DMS79 treated with DMSO at 0.1 percent for 48 hours (cell line): ENCODE data around the gene SECTM1.
"Not testable (repeated sequence)": the region's sequence is repeated elsewhere in the genome, so short reads cannot be mapped to it uniquely, and the experiment has no call there.

Experiments
- DNase-seq: peaks from one replicate; lab custom pipeline; 2025; lab: John Stamatoyannopoulos, UW

Gene SECTM1

DNA sequence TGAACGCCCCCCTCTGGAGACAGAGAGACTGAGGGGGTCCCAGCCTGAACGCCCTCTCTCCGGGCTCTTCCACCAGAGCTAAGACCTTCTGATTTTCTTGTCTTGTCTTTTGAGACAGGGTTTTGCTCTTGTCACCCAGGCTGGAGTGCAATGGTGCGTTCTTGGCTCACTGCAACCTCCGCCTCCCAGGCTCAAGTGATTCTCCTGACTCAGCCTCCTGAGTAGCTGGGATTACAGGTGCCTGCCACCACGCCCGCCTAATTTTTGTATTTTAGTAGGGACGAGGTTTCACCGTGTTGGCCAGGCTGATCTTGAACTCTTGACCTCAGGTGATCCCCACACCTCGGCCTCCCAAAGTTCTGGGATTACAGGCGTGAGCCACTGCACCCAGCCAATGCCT lies 14.4 kb upstream of the SECTM1 start:
- not testable (repeated sequence) for DNase-seq

DNA sequence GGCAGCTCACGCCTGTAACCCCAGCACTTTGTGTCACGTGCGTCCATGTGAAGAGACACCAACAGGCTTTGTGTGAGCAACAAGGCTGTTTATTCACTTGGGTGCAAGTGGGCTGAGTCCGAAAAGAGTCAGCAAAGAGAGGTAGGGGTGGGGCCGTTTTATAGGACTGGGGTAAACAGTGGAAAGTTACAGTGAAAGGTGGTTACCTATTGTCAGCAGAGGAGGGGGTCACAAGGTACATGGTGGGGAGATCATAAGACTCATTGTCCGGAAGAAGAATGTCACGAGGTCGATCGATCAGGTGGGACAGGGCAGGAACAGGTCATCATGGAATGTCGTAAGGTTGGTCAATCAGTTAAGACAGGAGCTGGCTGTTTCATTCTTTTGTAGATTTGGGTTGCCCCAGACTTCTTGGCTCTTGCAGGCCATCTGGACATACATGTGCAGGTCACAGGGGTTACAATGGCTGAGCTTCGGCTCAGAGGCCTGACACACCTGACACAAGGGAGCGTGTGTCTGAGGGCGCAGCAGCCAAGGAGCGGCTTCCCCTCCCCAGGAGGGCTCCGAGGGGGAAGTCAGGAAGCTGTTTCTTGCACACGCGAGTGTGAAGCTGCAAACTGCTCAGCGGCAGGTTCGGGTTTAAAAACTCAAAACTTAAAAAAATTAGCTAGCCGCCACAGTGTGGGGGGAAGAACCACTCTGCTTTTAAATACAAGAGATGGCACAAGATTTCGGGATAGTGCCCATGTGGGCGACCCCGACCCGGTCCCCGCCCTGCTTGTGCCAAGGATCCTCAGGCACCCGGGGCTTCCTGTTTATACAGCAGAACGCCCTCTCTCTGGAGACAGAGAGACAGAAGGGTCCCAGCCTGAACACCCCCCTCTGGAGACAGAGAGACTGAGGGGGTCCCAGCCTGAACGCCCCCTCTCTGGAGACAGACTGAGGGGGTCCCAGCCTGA lies 13.1 kb upstream of the SECTM1 start:
- no peak for DNase-seq

DNA sequence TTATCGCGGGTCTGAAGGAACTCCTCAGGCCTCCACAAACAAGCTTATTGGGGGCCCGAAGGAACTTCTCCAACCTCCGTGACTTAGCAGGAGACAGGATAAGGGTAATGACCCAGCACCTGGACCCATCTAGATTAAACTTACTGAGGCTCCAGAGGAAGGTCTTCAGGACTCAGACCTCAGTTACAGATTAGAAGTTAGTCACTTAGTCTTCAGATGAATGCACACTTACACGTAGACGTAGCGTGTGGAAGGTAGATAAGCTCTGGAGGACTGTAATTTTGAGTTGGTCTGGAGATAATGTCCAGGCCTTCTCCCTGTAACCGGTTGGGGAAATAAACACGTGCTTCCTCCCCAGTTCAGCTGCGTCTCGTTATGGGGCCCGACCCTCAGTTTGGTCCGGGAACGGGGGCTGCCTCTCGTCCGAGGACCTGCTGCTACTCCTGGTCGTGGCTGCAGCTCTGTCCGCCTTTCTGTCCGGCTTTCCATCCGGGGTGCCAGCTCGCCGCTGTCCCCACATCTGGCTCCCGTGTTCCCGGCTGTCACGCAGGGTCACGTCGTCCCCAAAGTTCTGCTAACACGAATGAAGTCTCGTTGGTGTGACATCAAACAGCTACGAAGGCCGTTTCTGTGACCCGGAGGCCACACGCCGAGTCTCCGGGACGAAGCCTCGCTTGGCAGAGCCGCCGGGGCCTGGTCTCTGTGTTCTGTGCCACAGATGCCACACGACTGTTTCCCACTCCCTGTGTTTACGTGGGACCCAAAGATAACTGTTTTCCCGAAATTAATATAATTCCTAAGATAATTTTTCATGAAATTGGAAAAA lies 11.8 kb upstream of the SECTM1 start:
- no peak for DNase-seq

DNA sequence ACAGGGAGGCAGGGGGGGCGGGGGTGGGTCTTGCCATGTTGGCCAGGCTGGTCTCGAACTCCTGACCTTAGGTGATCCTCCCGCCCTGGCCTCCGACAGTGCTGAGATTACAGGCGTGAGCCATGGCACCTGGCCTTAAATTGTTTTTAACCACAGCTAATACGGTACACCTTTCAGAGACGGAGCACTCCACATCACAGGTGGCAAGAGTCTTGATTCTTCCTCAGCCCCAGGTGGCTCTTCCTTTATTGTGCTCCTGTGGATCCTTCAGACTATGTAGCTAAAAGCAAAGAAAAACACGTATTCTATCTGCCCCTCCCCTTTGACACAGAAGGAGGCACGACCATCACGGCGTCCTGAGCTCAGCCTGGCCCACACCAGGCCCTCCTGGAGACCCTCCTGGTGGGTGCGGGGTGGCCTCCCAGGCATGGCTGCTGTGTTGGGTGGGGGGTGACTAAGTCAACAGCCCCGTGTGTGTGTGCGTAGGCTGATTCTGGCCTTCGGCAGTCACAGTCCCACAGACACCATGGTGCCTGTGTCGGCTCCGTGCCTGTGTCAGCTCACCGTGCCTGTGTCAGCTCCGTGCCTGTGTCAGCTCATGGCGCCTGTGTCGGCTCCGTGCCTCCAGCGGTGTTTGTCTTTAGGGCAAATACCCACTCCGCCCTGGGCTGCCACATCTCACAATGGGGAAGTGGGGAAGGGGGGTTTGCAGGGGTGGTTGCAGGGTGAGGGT lies 10.8 kb upstream of the SECTM1 start:
- DNase-seq, result no peak

DNA sequence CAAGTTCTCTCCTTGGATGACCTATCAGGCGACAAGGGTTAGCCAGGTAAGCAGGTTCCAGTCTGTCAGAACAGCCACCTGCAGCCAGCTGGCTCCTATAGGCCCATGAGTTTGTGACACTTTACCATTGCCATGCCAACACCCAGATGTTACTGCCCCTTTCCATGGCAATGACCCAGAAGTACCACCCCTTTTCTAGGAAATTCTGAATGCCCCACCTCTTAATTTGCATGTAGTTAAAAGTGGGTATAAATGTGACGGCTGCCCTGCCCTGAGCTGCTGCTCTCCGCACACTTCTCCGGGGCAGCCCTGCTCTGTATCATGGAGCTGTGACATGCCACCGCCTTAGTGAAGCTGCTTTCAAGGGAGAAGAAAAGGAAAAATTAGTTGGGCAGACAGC lies 10.0 kb upstream of the SECTM1 start:
- no peak for DNase-seq

DNA sequence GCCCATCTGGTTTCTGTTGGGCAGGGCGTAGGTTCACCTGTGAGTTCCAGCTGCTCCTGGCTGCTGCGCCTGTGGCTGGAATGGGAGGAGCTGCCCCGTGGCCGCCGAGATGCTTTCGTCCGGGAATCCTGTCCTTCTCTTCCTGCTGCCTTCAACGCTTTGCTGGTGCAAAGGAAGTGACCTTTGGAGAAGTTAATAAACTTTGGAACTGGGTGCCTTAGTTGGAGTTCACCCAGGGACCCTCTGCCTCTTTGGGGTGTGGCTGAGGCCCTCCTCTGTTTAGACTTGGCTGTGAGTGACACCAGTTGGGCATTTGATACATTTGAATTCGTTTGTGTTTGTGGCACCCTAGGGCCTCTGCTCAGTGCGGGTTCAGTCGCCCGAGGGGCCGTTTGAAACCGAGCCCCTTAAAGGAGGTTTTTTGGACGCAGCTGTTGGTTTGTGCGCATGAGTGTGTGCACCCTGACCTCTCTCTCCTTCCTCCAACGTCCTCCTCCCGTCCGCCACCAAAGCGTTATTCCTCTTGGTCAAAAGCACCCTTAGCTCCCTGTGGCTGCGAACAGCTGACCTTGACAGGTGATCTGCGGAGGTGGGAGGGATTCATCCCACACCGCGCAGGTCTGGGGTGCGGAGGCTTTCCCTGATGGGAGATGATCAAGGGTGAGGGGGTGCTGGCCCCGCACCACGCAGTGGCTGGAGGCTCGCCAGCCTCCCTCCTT lies 9.0 kb upstream of the SECTM1 start:
- DNase-seq, result no peak

DNA sequence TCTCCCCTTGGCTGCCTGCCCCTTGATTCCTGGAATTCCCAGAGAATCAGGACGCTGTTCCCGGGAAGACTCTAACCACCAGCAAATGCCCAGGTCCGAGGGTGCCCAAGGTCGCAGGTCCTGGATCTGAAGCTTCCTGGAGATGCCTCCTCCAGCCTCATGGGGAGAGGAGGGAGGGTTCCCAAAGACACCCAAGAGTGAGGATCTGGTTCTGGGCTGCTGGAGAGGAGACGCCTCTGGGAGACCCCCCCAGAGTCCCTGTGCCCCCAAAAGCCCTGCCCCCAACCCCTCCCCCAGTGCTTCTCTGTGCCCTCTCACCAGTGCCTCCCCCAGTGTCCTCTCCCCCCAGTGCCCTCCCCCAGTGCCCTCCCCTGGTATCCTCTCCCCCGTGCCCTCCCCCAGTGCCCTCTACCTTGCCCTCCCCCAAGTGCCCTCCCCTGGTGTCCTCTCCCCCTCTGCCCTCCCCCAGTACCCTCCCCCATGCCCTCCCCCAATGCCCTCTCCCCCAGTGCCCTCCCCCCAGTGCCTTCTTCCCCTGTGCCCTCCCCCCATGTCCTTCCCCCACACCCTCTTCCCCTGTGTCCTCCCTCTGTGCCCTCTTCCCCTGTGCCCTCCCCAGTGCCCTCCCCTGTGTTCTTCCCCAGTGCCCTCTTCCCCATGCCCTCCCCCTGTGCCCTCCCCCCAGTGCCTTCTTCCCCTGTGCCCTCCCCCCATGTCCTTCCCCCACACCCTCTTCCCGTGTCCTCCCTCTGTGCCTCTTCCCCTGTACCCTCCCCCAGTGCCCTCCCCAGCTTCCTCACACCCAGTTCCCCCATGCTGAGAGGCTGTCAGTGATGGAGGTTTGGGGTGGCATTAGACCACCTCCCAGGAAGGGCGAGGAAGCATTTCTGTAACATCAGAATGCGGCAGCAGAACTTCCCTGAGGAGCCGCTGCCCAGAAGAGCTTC lies 6.3 kb upstream of the SECTM1 start:
- DNase-seq, result no peak

DNA sequence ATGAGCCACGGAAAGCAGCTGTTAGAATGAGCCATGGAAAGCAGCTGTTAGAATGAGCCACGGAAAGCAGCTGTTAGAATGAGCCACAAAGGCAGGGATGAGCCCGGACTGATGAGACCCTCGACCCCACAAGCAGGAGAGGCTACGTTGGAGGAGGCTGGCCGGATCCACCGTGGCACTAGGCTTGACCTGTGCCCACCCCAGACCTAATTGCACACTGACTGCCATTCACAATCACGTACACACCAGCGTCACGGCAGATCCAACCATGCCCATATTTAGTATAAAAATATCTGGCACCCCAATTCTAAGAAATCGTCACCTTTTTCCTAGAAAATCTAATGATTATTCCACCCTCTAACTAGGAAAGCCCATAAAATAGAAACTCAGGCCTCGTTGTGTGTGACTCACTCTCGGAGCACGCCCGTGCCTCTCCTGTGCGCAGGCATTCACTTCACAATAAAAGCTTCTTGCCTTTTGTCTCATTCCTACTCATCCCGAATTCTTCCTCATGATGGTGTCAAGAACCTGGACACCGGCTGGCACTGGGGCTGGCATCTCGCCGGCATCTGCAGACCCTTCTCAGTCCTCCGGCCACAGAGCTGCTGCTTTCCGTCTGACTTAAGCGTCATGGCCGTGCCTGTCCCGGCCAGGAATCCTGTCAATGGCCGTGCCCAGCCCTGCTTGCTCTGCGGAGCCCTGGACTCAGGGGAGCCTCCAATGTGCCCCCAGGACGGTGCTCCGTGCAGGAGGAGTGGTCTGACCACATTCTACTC lies 5.5 kb upstream of the SECTM1 start:
- DNase-seq, result peak; percentile 11

DNA sequence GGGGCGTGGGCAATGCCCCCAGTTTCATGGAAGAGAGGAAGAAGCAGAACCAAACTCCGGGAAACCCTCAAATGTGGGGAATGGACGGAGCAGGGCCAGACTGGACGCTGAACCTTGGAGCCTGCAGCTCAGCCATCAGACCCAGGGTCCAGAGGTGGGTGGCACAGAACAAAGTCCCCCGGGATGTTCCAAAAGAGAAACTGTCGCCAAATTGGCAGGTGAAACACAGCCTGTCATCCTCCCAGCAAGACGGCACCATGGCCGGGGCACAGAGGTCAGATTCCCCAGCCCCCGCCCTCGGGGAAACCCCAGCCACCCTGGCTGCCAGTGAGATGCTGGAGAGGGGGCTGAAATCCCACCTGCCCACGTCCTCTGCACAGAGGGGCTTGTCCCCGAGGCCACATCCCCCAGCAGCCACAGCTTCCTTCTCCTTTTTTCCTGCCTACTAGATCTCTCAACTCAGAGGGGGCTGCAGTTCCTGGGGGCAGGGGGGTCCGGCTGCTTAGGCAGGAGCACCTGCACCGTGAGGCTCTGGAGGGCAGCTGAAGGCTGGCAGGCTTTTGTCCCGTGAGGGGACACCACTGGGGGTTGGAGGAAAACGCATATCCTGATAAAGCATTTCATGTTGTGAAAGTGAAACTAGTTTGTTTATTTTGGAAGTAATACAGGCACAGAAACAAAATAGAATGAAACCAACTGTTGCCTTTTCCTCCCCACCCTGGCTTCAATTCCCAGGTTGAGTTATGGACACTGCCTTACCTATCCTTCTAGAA lies 1.2 kb upstream of the SECTM1 start:
- peak; percentile 9 for DNase-seq

DNA sequence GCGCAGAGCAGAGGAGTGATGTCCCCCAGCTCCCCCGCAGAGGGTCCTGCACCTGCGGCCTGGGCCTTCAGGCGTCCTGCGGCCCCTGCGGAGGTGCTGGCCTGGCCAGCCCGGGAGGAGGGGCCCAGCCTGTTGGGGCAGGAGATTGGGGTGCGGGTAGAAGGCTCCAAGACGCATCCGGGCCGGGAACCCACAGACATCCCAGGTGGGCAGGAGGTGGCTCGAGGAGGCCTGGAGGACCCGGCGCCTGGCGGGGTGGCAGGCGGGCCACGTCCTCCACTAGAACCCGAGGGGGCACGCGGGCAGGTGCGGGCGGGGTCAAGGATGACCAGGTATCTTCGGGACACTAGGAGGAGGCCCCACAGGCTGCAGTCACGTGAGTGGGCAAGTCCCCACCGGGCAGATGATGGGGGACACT lies 647 bp upstream of the SECTM1 start:
- DNase-seq, result no peak

DNA sequence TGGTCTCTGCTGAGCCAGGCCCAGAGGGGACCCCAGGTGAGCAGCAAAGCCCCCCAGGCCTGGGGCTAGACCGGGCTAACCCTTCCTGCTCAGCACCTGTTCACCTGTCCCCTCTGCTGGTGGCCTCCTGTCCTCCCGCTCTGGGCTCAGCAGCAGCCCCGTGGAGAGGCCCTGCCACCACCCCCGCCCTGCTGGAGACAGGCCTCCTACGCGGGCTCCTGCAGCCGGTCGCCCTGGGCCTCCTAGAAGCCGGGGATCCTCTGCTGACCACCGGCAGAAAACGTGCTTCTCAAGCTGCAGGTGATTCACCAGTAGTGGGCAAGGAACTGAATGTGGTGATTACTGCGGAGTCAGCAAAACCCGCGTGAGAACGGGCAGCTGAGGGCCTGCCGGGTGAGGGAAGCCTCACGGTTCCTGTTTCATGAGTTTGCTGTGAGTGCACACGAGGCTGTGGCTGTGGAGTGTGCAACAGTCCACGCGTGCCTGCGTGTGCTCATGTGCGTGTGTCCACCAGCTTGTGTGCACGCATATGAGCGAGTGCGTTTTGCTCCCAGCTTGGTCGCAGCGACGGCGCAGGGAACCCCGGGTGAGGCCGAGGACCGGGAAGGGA lies 792 bp downstream of the SECTM1 start:
- no peak for DNase-seq

DNA sequence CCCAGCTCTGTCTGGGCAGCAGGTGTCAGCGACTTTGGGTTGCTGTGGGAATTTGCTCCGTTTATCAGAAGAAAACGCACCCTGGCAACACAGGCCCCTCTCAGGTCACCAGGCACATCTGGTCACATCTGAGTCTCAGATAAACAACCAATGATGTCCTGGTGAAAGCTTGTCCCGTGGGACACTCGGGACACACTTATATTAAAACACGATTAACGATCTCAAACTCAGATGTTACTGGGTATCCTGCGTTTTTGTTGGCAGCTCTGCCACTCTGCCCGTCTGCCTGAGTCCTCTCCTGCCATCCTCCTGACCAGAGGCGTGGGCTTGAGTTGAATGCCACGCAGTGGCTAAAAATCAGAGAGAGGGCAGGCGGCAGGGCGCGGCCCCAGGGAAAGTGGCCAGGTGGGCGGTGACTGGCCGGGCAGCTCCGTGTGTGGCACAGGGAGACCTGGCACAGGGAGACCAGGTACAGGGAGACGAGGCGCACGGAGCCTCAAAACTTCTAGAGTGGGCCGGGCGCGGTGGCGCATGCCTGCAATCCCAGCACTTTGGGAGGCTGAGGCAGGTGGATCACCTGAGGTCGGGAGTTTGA lies 2.1 kb downstream of the SECTM1 start:
- DNase-seq, result no peak

DNA sequence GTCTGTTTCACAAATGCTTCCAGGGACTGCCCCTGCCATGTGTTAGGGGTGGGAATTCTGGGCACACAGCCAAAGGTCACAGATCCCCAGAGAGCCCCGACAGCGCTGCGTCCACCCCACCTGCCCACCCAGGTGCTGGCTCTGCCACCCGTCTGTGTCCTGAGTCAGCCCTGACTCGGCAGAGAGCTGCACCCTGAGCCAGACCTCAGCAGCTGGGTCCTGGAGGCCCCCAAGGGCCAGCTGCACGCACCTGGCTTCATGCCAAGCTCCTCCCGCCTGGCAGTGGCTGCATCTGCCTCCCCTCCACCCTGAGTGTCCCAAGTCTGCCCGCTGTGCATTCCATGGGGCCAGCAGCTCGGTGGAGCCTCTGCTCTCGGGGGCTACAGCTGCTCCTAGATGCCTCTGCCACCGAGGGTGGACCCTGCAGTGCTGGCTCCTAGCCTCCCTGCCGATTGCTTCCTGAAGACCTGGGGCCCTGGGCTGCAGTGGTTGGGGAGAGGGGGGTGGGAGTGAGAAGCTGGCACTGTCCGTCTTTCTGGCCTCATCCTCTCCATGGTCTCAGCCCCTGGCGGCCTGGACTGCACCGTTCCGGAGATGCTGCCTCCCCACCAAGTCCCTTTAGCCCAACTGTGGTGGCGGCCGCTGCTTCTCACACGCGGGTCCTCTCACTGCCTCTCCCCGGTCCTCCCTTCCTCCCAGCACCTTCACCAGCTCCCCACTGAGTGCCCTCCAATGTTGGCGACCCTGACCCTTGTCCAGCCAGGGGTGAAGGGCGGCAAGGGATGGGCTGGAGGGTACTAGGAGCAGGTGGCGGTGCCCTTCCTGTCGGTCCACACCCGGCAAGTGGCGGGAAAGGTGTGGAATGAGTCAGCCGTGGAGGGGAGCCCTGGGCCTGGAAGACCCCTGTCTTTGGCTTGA lies 3.0 kb downstream of the SECTM1 start:
- peak; percentile 55 for DNase-seq

DNA sequence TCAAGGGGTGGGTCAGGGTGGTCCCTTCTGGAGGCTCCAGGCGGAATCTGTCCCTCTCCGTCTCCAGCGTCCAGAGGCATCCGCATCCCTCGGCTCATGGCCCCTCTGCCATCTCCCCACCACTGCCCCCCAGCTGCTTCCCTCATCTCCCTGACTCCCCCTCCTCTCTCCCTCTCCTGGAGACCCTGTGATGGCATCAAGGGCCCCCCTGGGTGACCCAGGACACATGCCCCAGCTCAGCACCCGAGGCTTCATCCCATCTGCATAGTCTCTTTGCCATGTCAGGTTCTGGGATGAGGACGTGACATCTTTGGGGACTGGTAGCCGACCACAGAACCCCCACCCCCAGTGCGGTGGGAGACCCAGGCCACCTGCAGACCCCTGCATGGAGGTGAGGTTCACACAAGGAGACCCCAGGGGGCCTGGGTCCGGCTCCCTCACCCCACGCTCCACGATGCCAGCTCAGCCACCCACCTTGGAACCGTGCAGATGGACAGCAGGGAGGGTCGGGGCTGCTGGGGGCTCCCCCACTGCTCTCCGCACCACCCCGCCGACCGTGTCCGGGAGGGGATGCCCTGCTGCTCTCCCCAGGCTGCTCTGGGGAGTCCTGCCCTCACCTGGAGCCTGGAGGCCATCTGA lies 3.8 kb downstream of the SECTM1 start:
- DNase-seq, result no peak

DNA sequence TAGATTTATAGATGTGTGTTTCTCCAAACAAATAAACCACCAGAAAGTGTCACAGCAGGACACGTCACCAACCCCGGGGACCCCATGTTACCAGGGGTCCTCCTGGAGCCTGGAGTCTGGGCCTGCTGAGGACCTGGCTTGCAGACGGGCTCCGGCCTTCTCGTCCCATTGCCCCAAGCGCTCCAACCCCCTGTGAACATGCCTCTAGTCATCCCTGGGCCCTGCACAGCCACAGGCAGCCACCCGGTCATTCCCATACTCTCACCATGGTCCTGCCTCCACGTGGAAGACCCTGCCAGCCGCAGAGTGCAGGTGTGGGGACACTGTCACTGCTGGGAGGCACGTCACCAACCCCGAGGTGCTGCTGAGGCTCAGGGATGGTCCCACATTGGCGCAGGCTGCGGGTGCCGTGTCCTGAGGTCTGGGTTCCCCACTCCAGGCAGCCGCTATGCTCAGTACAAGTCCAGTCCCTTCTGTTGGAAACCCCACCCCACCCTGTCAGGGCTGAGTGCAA lies 4.5 kb downstream of the SECTM1 start:
- no peak for DNase-seq
